ENCODE measurements around the gene RRP12.

Gene RRP12, protein sequence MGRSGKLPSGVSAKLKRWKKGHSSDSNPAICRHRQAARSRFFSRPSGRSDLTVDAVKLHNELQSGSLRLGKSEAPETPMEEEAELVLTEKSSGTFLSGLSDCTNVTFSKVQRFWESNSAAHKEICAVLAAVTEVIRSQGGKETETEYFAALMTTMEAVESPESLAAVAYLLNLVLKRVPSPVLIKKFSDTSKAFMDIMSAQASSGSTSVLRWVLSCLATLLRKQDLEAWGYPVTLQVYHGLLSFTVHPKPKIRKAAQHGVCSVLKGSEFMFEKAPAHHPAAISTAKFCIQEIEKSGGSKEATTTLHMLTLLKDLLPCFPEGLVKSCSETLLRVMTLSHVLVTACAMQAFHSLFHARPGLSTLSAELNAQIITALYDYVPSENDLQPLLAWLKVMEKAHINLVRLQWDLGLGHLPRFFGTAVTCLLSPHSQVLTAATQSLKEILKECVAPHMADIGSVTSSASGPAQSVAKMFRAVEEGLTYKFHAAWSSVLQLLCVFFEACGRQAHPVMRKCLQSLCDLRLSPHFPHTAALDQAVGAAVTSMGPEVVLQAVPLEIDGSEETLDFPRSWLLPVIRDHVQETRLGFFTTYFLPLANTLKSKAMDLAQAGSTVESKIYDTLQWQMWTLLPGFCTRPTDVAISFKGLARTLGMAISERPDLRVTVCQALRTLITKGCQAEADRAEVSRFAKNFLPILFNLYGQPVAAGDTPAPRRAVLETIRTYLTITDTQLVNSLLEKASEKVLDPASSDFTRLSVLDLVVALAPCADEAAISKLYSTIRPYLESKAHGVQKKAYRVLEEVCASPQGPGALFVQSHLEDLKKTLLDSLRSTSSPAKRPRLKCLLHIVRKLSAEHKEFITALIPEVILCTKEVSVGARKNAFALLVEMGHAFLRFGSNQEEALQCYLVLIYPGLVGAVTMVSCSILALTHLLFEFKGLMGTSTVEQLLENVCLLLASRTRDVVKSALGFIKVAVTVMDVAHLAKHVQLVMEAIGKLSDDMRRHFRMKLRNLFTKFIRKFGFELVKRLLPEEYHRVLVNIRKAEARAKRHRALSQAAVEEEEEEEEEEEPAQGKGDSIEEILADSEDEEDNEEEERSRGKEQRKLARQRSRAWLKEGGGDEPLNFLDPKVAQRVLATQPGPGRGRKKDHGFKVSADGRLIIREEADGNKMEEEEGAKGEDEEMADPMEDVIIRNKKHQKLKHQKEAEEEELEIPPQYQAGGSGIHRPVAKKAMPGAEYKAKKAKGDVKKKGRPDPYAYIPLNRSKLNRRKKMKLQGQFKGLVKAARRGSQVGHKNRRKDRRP (N-terminal part only)

DNA sequence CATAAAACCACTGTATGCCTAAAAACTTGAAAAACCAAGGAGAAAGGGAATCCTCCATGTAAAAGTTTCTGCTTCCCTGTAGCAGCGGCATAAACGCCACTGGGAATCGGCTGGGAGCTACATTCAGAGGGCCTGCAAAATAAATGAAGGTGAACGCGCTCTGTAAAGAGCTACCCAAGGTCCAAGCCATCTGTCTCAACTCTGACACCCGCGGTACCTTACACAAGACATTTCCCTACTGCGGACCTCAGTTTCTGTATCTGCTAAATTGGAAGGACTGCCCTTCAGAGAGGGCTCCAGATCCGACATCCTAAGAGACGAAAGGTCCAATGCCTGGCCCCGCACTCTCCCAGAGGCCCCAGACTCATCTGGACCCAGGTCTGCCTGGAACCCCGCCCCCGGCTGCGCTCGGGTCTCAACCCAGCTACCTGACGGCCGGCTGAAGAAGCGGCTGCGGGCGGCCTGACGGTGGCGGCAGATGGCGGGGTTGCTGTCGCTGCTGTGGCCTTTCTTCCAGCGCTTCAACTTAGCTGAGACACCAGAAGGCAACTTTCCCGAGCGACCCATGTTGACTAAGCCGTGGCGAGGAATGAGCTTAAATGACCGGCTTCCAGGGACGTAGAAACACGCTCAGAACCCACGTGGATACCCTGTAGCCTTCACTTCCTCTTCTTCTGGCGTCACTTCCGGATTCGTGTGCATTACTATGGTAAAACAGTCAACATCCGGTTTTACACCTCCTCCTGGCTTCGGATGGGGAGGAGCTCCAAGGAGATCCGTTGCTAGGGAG, at the start of gene RRP12:
RRP12 (minus strand) TSS at position 676 of the 790 bp plus-strand sequence; CDS start at position 567, 109 bp downstream.
- TF ChIP-seq, protein P1, sequence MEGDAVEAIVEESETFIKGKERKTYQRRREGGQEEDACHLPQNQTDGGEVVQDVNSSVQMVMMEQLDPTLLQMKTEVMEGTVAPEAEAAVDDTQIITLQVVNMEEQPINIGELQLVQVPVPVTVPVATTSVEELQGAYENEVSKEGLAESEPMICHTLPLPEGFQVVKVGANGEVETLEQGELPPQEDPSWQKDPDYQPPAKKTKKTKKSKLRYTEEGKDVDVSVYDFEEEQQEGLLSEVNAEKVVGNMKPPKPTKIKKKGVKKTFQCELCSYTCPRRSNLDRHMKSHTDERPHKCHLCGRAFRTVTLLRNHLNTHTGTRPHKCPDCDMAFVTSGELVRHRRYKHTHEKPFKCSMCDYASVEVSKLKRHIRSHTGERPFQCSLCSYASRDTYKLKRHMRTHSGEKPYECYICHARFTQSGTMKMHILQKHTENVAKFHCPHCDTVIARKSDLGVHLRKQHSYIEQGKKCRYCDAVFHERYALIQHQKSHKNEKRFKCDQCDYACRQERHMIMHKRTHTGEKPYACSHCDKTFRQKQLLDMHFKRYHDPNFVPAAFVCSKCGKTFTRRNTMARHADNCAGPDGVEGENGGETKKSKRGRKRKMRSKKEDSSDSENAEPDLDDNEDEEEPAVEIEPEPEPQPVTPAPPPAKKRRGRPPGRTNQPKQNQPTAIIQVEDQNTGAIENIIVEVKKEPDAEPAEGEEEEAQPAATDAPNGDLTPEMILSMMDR (IDR thresholded peaks at IDR 0.05; ENCODE audit: borderline replicate concordance, insufficient read depth, low read depth, low read length): peak; percentile 32; the same call in 1 of the 2 replicates
- H3K4me3 ChIP-seq (ENCODE audit: low read depth, low read length): peak within 1 kb of the TSS; percentile 88

DNA sequence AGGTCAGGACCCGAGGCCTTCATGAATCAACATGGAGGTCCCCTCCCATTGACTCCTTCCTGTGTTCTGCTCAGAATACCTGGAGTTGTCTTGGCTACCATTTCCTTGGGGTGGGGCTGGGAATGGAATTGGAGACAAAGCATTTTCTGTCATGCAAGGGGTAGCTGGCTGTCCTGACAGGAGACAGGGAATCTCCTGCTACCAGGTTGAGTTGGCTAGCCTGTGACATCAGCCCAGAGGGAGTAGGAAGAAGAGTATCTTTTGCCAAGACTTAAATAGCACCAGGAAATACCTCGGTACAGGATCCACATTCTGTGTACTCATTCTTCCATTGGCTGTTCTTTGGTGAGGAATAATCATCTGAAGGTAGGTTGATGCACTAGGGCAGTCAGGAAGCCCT, 49.7 kb upstream of the RRP12 start:
- TF ChIP-seq, protein P1 (IDR thresholded peaks at IDR 0.05; ENCODE audit: borderline replicate concordance, insufficient read depth, low read depth, low read length): no peak
- H3K4me3 ChIP-seq (ENCODE audit: low read depth, low read length): no peak overlapping the region

DNA sequence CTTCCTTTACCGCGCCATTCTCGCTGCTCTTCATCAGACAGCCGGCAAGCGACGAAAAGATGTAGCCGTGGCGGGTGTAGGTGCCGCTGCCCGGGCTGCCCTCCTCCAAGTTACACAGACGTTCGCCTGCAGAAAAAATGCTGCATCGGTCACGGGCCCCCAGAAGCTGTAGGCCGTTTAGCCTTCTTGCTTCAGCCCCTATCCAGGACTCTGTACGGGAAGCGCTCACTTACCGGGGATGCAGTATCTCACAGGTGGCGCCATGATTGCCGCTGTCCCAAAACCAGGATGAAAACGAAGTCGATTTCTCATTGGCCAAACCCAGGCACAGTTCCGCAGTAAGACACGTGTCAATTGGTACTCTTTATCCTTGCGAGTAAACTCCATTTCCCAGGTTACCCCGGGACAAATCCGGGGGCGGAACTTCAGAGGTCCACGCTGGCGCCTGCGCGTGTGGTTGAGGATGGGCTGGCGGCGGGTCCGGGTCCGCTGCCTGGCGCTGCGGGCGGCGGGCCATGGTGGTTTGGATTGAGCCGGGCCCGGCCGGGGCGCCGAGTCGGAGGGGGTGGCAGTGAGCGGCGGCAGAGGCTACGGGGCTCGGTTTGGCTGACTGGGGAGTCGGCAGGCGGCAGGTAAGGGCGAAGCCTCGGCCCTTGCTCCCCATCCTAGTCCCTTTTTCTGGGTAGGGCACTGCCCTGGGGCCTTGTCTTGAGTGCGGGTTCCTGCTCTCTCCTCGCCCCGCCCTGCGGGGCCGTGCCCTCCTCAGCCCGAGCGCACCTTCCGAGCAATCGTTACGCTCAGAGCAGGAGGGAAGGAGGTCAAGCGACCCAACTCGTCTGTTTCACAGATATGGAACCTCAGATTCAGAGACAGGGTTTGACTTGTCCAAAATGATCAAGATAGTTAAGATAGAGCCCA, 44.8 kb upstream of the RRP12 start, which contains the start of the genes EXOSC1 and ZDHHC16:
EXOSC1 (minus strand) TSS at position 285 of the 918 bp plus-strand sequence; CDS start at position 264, 21 bp downstream.
ZDHHC16 (plus strand) TSS at position 454 of the 918 bp plus-strand sequence. CDS start 5,501 bp downstream, outside the sequence.
- TF ChIP-seq, protein P1 (IDR thresholded peaks at IDR 0.05; ENCODE audit: borderline replicate concordance, insufficient read depth, low read depth, low read length): no peak
- peak within 1 kb of the TSS; percentile 98 for H3K4me3 ChIP-seq (ENCODE audit: low read depth, low read length)

DNA sequence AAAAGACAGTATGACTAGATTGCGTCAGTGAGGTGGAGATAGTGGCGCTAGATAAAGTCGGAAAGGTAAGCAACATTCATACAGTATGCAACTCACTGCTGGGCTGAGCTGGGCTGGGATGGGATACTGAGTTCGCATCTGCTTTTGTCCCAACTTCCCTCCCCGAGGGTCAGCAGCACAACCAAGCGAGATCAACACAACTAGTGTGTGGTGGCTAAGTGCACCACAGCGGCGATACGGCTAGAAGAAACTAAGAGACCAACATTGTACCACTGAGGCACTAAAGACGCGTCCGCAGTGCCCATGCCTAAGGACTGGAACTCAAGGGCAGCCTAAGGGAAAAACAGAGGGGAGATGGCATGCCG, 44.2 kb upstream of the RRP12 start:
- peak overlapping the region; percentile 98 for H3K4me3 ChIP-seq (ENCODE audit: low read depth, low read length)
- TF ChIP-seq, protein P1 (IDR thresholded peaks at IDR 0.05; ENCODE audit: borderline replicate concordance, insufficient read depth, low read depth, low read length): no peak

DNA sequence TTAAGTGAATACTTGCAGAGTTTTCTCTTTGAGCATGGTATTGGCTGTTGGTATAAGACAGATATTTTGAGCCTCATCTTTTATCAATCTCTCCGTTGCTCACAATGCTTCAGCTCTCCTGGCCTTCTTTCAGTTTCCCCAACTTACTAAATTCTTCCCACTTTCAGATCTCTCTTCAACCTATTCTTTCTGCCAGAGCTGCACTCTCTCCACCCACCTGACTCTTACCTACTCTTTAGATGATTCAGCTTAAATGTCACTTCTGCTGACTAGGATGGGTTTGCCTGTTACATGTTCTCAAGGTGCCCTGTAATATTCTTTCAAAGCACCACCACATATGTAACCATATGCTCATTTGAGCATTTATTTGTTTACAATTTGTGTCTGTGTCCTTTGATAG, 43.1 kb upstream of the RRP12 start:
- TF ChIP-seq, protein P1 (IDR thresholded peaks at IDR 0.05; ENCODE audit: borderline replicate concordance, insufficient read depth, low read depth, low read length): no peak
- H3K4me3 ChIP-seq (ENCODE audit: low read depth, low read length): no peak overlapping the region
